PC-9 (cell line): ENCODE results near the gene AGBL2.

Experiments used
- CTCF ChIP-seq: fragments of 200-600 bp; sonication (generic); conservative IDR thresholded peaks from 2 replicates; pipeline ENCODE4 v1.6.1; 2017; ENCODE audit warnings: mixed run types, antibody characterized with exemption, mild to moderate bottlenecking, moderate library complexity
- EZH2 ChIP-seq: fragments of 200-600 bp; sonication (generic); IDR thresholded peaks from 2 replicates; pipeline ENCODE4 v1.8.0; 2017; ENCODE audit warnings: antibody characterized with exemption, low read depth

- TF ChIP-seq CTCF (no peak), EZH2 (no peak)
These were observed 11.8 kb upstream of the AGBL2 start for GRCh38 chr11:47726878-47727514.
